ENCODE data around the gene METTL26.

METTL26 gene

GRCh38 chr16:595094-595528 is 41.0 kb downstream of the METTL26 start:
- no peak for DNase-seq

GRCh38 chr16:593807-594206 is 42.3 kb downstream of the METTL26 start:
- DNase-seq = no peak

GRCh38 chr16:593406-593805 is 42.7 kb downstream of the METTL26 start:
- DNase-seq = no peak

- DNase-seq = peak in 9 of 14 donors; percentile 9 to 73 (median 40)
Measured at GRCh38 chr16:592518-593306, 43.4 kb downstream of the METTL26 start.

- no peak for DNase-seq
Measured at GRCh38 chr16:591892-592517, 44.1 kb downstream of the METTL26 start.

DNA sequence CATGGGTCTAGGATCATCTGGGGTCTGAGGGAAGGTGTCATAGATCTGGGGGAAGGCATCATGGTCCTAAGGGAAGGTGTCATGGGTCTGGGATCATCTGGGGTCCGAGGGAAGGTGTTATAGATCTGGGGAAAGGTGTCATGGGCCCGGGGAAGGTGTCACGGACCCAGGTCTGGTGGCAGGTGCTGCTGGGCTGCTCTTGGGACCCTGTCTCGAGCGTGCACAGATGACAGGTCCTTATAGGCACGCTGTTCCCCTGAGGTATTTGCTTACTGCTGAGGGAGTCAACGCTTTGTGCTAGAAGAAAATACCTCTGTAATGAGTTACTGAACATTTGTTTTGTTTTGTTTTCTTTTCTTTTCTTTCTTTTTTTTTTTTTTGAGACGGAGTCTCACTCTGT is 44.9 kb downstream of the METTL26 start:
- DNase-seq = no peak

- no peak for DNase-seq
Measured at GRCh38 chr16:590815-591200, 45.3 kb downstream of the METTL26 start.

DNA sequence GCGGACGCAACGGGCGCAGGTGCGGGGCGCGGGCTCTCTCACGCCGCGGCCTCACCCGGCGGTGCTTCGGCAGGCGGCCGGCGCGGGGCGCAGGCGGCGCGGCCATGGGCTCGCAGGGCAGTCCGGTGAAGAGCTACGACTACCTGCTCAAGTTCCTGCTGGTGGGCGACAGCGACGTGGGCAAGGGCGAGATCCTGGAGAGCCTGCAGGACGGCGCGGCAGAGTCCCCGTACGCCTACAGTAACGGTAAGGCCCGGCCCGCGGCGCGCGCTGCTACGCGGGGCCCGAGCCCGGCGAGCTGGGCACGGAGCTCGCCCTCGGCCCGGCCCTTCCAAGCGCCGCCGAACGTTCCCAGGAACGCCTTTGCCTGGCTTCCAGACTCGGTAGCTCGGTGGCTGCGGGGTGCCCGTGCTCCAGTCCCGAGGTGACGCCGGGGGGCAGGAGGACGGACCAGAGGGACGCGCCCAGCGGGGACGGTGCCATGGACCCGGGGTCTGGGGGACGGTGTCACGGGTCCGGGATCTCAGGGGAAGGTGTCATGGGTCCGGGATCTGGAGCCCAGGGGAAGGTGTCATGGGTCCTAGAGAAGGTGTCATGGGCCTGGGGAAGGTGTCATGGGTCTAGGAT is 45.8 kb downstream of the METTL26 start:
- no peak for DNase-seq

DNA sequence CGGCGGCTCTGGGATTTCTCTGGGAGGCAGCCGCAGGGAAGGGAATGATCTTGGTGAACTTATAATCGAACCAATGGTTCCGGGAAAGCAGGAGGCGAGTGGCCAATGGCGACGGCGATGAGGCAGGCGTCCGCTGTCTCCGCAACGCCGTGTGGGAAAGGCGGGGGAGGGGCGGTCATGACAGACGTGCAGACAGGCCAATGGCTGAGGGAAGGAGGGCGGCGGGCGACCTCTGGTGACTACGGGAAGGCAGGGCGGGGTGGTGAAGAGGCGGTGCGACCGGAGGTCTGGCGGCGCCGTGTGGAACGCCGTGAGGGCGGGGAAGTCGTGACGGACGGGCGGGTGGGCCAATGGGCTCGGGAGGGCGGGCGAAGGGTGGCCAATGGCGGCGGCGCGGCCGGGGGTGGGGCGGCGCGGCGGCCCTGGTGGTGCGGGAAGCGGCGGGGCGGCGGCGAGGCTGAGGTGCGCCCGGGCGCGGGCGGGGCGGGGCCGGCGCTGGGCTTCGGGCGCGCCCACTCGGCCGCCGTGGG is 46.4 kb downstream of the METTL26 start, which contains the start of gene RAB40C:
Gene RAB40C, plus strand, starts transcription at position 409 of the 530 bp plus-strand sequence. CDS start 226 bp downstream, outside the sequence.
- DNase-seq = peak; percentile 96 to 100 (median 99)

DNA sequence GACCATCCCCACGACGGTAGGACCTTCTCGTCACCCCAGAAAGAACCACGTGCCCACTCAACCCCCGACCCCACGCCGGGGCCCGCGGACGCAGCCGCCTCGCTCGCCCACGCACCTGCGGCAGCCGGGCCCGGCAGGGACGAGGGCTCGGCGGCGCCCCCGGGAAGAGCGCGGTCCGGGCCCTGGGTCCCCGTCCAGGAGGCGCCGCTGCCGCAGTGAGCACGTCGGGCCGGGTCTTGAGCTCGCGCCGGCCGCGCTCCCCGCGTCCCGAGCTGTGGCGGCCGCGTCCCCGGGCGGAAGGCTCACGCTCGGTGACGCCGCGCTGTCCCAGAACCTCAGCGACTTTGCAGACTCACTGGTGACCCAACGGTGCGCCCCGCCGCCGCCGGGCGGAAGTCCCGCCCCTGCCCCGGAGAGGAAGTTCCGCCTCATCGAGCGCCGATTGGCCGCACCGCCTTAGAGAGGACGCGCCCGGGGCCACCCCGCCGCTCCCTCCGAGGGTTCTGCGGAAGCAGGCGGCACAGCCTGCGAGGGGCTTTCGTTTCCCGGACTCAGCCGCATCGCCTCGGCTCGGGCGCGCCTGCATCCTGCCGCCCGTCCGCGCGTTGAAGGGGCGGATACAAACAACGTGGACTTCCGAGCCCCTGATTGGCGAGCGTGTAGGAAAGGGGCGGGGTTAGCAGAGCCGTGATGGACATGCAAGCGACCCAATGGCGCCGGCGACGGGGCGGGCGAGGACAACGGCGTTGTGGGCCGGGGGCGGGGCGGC is 47.0 kb downstream of the METTL26 start:
- peak; percentile 92 to 100 (median 99) for DNase-seq

DNA sequence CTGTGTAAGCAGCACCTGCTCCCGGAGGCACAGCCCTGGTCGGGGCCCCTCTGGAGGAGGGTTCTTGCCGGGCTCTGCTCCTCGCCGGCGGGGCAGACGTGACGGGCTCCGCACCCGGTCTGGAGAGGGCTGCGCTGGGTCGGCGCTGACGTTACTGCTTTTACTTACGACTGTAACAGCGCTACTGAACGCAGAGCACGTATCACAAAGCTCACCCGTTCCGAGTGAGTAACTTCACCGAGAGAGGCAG is 47.5 kb downstream of the METTL26 start:
- DNase-seq = no peak

DNA sequence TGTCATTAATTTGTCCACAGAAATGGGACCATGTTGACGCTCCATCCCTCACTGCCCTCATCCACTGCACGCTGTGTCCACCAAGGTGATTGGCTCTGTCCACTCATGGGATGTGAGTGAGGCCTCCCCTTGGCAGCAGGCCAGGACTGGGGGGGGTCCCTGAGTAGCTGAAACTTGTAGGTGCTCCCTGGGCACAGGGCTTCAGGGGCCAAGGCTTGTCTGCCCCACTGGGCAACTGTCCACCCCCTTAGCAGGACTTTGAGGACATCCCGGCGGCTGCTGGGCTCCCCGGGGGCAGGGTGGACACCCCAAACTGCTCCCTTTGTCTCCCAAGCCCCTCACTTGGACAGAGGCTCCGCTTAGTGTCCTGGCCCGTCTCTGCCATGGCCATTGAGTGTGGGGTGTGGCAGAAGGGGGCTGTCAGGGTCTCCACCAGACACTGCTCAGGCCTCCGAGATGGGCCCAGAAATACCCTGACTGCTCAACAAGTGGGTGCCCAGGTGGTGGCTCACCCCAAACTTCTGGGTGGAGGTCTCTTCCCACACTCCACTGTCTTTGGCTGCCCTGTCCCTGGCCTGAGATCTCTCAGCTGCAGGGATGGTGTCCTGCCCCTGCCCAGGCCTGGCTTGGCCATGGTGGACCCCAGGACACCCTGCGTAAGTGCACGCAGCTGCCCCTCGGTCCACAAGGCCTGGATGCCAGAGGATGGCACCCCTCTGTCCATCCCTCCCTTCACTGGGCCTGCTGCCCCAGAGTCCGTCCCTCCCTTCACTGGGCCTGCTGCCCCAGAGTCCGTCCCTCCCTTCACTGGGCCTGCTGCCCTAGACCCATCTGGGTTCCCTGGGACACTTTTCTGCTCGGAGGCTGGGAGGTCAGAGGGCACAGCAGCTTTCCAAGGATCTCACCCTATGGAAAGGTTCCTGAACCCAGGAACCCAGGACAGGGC is 49.2 kb downstream of the METTL26 start:
- DNase-seq = no peak

- no peak for DNase-seq
Measured at GRCh38 chr16:586047-586644, 50.0 kb downstream of the METTL26 start.

DNA sequence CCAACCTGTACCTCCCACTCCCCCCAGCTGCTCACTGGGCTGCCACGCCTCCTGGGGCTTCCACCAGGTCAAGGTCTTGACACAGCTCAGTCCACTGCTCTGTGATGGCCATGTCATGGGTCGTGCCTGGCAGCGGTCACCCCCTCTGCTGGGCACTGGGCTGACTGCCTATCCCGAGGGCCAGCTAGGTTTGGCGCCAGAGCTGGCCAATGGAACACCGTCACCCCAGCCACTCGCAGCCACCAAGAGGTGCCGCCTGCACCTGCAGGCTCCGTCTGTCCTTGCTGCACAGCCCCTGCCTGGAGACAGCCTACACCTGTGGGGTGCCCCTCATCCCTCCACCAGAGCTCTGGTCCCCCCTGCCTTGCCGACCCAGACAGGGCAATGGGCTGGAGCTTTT is 50.8 kb downstream of the METTL26 start:
- DNase-seq = peak in 1 of 14 donors; percentile 29

Measured in C1 segment of cervical spinal cord (tissue), 14 donors.